Suprapubic skin (tissue), 4 donors: Measurements from ENCODE around the gene DPH7.

Source experiments
- POLR2A ChIP-seq, 2 donors: fragments of 450-650 bp; IDR thresholded peaks; one replicate each; pipeline ENCODE4 v1.6.1; 2017; ENCODE audit warnings: antibody characterized with exemption in 2 of 2, mild to moderate bottlenecking in 2 of 2, moderate library complexity in 2 of 2
- POLR2AphosphoS5 ChIP-seq, 3 donors: sonication (generic); formaldehyde crosslinking; IDR thresholded peaks; one replicate each; pipeline ENCODE4 v1.6.1; 2017; ENCODE audit warnings: antibody characterized with exemption in 3 of 3
- TF ChIP-seq, protein P1 (sequence below), 2 donors: fragments of 200-600 bp in 1 of 2; fragments of 450-650 bp in 1 of 2; sonication (generic) in 1 of 2; IDR thresholded peaks; one replicate each; pipeline ENCODE4 v1.5.1; 2016 to 2019; ENCODE audit warnings: antibody characterized with exemption in 2 of 2, mild to moderate bottlenecking in 1 of 2, moderate library complexity in 1 of 2

DNA sequence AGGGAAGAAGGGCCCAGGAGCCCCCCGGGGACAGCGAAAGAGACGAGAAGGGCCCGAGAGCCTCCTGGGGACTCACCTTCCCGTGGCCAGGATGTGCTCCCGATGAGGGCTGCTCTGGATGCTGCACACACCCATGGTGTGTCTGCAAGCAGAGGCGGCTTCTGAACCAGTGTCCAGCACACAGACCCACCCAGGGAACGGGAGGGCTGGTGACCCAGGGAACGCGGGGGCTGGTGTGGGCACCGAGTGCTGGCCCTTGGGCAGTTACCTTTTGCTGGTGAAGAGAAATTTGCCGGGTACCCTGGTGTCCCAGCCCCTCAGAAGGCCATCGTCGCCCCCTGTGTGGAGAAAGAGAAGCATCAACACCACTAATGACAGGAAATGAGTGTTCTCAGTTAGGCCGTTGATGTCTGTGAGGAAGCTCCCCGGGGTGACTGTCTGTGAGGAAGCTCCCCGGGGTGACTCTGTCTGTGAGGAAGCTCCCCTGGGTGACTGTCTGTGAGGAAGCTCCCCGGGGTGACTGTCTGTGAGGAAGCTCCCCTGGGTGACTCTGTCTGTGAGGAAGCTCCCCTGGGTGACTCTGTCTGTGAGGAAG, 13.8 kb downstream of the DPH7 start:
- TF ChIP-seq POLR2A (IDR thresholded peaks at IDR 0.05) (no peak), POLR2AphosphoS5 (IDR thresholded peaks at IDR 0.05) (no peak)
- TF ChIP-seq, protein P1, sequence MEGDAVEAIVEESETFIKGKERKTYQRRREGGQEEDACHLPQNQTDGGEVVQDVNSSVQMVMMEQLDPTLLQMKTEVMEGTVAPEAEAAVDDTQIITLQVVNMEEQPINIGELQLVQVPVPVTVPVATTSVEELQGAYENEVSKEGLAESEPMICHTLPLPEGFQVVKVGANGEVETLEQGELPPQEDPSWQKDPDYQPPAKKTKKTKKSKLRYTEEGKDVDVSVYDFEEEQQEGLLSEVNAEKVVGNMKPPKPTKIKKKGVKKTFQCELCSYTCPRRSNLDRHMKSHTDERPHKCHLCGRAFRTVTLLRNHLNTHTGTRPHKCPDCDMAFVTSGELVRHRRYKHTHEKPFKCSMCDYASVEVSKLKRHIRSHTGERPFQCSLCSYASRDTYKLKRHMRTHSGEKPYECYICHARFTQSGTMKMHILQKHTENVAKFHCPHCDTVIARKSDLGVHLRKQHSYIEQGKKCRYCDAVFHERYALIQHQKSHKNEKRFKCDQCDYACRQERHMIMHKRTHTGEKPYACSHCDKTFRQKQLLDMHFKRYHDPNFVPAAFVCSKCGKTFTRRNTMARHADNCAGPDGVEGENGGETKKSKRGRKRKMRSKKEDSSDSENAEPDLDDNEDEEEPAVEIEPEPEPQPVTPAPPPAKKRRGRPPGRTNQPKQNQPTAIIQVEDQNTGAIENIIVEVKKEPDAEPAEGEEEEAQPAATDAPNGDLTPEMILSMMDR (IDR thresholded peaks at IDR 0.05) = no peak
